ENCODE results near the gene EFCAB8.

EFCAB8 gene

DNA sequence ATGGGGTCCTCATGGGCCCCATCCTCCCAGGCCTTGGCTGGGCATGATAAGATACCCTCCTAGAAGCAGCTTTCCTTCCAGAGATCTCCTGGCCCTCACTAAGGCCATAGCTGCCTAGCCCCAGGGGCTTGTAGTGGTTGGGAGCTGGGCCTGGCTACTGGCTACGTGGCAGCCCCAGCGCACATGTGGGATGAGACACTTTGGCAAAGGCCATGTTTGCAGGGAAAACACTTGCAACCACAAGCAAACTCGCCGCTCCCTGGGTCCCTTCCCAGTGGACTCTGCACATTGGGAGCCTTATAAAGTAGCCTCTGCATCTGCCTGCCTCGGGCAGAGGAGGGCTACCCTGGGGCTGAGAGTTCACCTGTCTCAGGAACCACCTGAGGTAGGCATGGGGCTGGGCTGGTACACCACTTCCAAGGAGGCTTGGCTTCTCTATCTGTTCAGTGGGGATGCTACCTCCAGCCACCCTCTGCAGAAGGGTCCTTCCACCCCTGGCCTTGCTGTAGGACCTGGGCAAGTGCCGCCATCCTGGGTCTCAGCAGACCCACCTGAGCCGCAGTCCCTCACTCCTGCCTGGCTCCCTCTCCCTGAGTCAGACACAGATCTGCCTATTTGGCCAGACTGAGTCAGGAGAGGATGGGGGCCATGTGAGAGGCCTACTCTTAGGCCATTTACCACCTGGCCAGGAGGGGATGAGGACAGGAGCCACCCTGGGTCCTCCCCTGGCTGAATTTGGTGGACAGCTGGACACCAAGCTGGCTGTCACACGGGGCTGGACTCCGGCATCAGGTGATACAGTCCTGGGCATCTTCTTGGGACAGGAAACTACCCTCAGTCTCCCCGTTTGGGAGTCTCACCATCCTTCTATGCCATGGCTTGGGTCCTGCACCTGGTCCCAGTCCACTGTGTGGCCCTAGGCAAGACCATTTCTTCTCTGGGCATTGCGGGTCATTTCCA lies 148.9 kb downstream of the EFCAB8 start, which contains the start of gene BPIFB2:
Gene BPIFB2, plus strand, starts transcription at position 329 of the 960 bp plus-strand sequence. CDS start 871 bp downstream, outside the sequence.
- no peak for DNase-seq (ENCODE audit: low read depth in 3 of 3)

DNA sequence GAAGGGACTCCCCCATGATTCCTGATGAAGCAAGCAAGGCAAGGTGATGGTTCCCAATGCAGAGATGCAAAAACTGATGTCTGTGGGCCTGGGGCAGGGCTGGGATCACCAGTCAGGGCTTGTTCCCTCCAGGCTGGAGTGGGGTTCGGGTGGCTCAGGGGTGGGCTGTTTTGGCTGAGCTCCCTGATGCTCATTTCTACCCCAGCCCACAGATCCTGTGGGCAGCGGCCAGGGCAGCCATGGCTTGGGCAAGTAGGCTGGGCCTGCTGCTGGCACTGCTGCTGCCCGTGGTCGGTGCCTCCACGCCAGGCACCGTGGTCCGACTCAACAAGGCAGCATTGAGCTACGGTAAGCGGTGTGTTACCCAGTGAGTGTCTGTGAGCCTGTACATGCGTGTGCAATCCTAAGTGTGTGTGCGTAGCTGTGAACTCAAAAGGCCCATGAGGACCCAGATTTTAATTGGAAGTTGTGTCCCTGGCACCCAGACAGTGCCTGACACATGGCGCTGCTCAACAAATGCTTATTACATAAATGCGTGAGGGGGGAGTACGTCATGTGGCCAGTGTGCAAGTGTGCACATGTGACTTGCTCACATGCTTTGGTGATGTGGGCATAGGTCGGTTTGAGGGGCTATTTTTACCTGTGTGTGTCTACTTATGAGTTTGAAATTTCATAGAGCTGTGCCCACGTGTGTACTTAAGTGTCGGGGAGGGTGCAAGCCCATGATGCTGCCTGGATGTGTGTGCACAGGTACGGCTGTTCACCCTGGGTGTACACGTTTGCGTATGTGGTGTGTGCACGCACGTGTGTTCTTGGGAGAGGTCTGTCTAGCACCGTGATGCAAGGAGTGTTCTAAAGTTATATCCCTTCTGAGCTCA lies 149.9 kb downstream of the EFCAB8 start:
- DNase-seq (ENCODE audit: low read depth in 3 of 3) = no peak

DNA sequence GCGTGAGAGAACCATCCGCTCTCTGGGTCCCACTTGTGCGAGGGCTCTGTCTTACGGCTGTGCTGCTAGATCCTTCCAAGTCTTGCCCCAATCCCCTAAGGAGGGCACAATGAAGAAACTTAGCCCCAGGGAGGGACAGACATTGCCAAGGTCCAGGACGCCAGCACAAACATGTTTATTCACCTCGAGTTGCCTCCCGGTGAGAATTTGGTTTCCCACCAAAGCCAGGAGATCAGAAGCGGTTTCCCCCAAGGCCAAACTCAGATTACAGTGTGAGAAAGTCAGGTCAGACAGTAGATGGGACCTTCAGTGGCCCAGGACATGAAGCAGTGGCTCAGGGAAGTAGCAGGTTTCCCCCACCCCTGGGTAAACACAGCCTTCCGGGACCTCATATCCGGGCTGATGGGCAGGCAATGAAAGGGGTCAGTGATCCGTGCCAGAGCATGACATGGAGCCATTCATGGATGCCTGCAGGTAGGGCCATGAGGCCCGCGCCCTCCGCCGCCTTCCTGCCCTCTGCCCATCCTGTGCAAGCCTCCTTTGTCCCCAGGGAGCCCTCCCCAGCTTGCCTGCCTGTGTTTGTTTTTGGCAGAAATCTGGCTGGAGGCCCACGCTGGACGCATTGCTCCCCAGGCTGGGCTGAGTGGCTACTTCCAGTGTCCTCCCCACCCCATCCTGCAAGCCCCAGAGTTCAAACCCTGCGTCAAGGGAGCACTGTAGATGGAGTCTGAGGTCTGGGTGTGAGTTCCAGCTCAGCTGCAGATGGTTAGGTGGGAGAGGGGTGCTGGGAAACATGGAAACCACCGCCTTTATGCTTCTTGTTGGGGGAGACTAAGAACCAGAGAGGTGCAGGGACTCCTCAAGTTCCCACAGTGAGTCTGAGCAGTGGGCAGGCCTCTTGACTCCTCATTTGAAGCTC lies 150.8 kb downstream of the EFCAB8 start:
- DNase-seq (ENCODE audit: low read depth in 3 of 3) = no peak

DNA sequence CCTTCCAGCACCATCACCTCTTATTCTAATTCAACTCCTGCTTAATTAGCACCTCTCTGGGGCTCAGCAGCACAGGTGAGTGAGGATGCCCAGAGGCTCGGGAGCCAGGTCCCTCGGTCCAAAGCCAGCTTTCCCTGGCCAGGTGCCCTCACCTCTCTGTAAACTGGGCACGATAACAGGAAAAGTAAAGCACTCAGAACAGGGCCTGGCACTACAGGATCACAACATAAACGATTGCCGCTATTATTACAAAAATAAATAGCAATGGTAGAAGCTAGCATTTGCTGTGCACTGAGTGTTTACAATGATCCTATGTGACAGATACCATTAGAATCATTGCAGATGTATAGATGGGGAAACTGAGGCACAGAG lies 151.4 kb downstream of the EFCAB8 start:
- no peak for DNase-seq (ENCODE audit: low read depth in 3 of 3)

DNA sequence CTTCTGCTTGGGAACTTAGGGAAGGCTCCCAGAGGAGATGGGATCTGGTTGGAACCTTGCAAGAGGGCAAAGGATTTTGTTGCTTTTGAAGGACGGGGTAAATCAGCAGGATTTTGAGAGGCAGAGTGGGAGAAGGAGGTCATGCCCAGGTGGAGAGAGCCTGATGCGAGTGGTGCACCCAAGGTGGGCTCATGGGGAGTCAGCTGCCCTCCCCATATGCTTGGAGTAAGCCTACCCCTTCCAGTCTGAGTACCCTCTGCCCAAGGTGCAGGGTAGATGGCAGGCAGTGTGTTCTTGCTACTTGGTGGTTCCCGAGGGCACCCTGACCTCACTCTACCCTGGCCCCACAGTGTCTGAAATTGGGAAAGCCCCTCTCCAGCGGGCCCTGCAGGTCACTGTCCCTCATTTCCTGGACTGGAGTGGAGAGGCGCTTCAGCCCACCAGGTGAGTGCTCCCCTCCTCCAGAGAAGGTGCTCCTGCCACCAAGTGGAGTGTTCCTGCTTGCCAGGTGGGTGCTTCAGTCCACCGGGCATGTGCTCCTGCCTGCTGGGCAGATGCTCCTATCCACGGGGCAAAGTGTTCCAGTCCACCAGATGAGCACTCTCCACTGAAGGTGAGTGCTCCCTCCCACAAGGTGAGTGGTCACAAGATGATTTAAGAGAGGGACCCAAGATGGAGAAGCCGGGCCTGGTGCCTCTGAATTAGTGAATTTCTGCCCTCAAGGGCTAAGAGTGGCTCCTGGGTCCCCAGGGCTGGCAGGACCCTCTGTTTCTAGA lies 152.1 kb downstream of the EFCAB8 start:
- DNase-seq (ENCODE audit: low read depth in 3 of 3) = no peak

Data from stimulated activated CD4-positive, alpha-beta T cell treated with anti-CD3 and anti-CD28 coated beads, TNF-alpha, amount 100 ng/mL, for 48 hours (primary cell).